CD4-positive, CD25-positive, alpha-beta regulatory T cell (primary cell): Measurements from ENCODE around the gene TGM2. TPM values are rescaled to one million over a fixed set of nuclear protein-coding genes. Genes with fewer than 3 reads are reported as not detected.

Experiments used
- ATAC-seq, 2 donors: fragments of 150-1000 bp; cut with Tn5 transposase; one replicate each; pipeline ENCODE4 v1.10.0; 2021; ENCODE audit warnings: low read depth in 2 of 2, moderate number of reproducible peaks in 2 of 2, moderate library complexity in 1 of 2
- DNase-seq, 3 donors: peaks; one replicate each; pipeline versions ENCODE4 v3.0.0 to v3.0.0-alpha.2; 2012 to 2022; ENCODE audit warnings: mixed read lengths in 1 of 3
- H3K27ac ChIP-seq: one replicate; pipeline ENCODE4 v1.7.0; 2013; ENCODE audit warnings: mild to moderate bottlenecking, low read length; ENCODE audit not compliant: insufficient read depth, poor library complexity, severe bottlenecking
- H3K27me3 ChIP-seq: one replicate; pipeline ENCODE4 v1.7.0; 2013; ENCODE audit warnings: low read length; ENCODE audit not compliant: control insufficient read depth, insufficient read depth
- H3K36me3 ChIP-seq: one replicate; pipeline ENCODE4 v1.7.0; 2013; ENCODE audit warnings: mild to moderate bottlenecking, low read length, moderate library complexity; ENCODE audit not compliant: control insufficient read depth, insufficient read depth
- H3K4me1 ChIP-seq: 2 replicates; pipeline ENCODE4 v1.7.0; 2013; ENCODE audit warnings: mild to moderate bottlenecking, low read length; ENCODE audit not compliant: insufficient read depth, control insufficient read depth, poor library complexity, severe bottlenecking
- H3K4me3 ChIP-seq: one replicate; pipeline ENCODE4 v1.7.0; 2013; ENCODE audit warnings: low read depth, mild to moderate bottlenecking, low read length, moderate library complexity
- H3K9me3 ChIP-seq, 2 experiments: 1 replicate in 1 of 2; 2 replicates in 1 of 2; pipeline ENCODE4 v1.7.0; 2013; ENCODE audit warnings: low read length in 2 of 2, mild to moderate bottlenecking in 1 of 2, moderate library complexity in 1 of 2; ENCODE audit not compliant: control insufficient read depth in 2 of 2
- H3K27ac Mint-ChIP-seq, 3 donors: one replicate each; pipeline ENCODE4 v1.8.0; 2020 to 2022; ENCODE audit warnings: mild to moderate bottlenecking in 3 of 3, mixed read lengths in 3 of 3, moderate library complexity in 2 of 3
- H3K27me3 Mint-ChIP-seq: one replicate; pipeline ENCODE4 v1.8.0; 2022; ENCODE audit warnings: mild to moderate bottlenecking, mixed read lengths
- H3K36me3 Mint-ChIP-seq: one replicate; pipeline ENCODE4 v1.8.0; 2020; ENCODE audit warnings: mixed read lengths
- H3K4me1 Mint-ChIP-seq, 4 donors: one replicate each; pipeline ENCODE4 v1.8.0; 2020 to 2022; ENCODE audit warnings: mixed read lengths in 4 of 4, mild to moderate bottlenecking in 1 of 4
- H3K4me3 Mint-ChIP-seq, 4 donors: one replicate each; pipeline ENCODE4 v1.8.0; 2020 to 2022; ENCODE audit warnings: mild to moderate bottlenecking in 4 of 4, mixed read lengths in 4 of 4, moderate library complexity in 3 of 4
- H3K9me3 Mint-ChIP-seq, 7 donors: one replicate each; pipeline ENCODE4 v1.8.0; 2020 to 2022; ENCODE audit warnings: mixed read lengths in 7 of 7, mild to moderate bottlenecking in 3 of 7, moderate library complexity in 2 of 7
- polyA plus RNA-seq, 4 donors: library from polyadenylated mRNA; unstranded; fragments of 300-500 nt; fragmentation: Illumina TruSeq; gene quantifications; one replicate each; pipeline ENCODE4 v1.2.3, GENCODE V29; 2021
- total RNA-seq: library from RNA; stranded (reverse); gene quantifications from one replicate; pipeline ENCODE4 v1.2.3, GENCODE V29; 2022

Gene TGM2
- total and polyA plus RNA-seq, 5 donors from 2014 or later: 0.13 TPM; not detected in 4

DNA sequence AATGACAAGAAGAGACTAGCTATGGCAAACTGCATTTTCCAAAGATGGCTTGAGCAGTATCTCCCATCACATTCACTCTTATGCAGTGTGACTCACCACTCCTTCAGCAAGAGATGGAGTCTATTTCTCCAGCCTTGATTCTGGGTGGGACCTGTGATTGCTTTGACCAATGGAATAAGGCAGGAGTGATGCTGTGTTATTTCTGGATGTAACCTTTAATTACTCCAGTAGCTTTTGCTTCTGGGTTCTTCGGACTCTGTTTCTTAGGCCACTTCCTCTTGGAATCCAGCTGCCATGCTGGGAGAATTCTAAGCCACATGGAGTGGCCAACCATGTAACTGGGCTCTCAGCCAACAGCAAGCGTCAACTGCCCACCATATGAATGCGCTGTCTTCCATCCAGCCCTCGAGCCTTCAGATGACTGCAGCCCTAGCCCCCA, 50.7 kb downstream of the TGM2 start:
- Histone ChIP-seq H3K9me3 (no peaks in the 10 kb centered on the region), H3K4me3 (no peak overlapping the region), H3K27me3 (no peaks in the 10 kb centered on the region), H3K4me1 (no peaks in the 10 kb centered on the region), H3K27ac (no peak overlapping the region), H3K36me3 (no peaks in the 10 kb centered on the region)
- DNase-seq (no peak), ATAC-seq (no peak)
- peaks cover 0 to 7% (median 0%) of the 10 kb centered on the region in 4 donors for H3K4me1 Mint-ChIP-seq
- H3K4me3 Mint-ChIP-seq: no peak overlapping the region
- H3K9me3 Mint-ChIP-seq: no peaks in the 10 kb centered on the region
- H3K27ac Mint-ChIP-seq: no peak overlapping the region
- H3K36me3 Mint-ChIP-seq: no peaks in the 10 kb centered on the region
- H3K27me3 Mint-ChIP-seq: peaks cover 14% of the 10 kb centered on the region

DNA sequence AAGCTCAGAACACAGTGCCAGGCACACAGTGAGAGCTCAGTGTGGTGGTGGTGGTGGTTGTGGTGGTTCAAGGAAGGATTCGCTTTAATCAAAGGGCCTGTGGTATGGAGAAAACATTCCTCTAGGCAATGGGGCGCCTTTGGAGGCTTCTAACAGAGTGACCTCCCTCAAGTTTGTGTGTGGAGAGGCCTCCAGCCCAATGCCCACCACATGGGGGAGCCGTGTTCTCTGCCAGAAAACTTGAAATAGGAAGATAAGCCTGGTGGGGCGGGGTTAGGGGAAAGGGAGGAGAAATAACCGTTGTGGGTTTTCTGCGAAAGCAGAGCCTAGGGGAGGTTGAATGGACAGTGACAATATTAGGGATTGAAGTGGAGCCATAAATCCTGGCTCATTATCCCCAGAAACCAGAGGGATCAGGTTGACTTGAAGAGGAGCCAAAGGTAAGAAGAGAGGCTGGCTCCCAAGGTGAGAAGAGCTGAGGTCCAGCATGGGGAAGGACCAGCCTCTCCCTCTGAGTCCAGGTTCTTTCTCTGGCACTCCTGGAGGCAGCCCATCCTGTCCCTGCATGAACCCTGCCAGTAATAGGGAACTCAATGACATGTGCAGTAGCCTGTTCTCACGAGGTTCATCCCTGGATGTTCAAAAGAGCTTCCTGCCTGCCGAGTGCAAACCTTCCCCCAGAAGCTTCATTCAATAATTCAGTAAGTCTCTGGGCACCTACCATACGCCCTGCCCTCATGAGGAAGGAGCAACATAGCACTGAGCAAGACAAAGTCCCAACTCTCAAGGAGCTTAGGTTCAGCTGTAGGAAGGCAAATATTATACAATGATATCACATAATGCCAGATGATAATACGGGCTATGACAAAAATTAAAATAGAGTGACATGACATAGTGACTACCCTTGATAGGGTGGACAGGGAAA, 51.4 kb downstream of the TGM2 start:
- DNase-seq (peak in 1 of 3 donors; percentile 49), ATAC-seq (no peak)
- H3K27me3 ChIP-seq: no peaks in the 10 kb centered on the region
- no peak overlapping the region for H3K27ac Mint-ChIP-seq
- no peaks in the 10 kb centered on the region for H3K4me1 ChIP-seq
- no peaks in the 10 kb centered on the region for H3K36me3 Mint-ChIP-seq
- H3K9me3 Mint-ChIP-seq: no peaks in the 10 kb centered on the region
- no peaks in the 10 kb centered on the region for H3K9me3 ChIP-seq
- peaks cover 0 to 7% (median 0%) of the 10 kb centered on the region in 4 donors for H3K4me1 Mint-ChIP-seq
- no peak overlapping the region for H3K4me3 ChIP-seq
- no peak overlapping the region for H3K4me3 Mint-ChIP-seq
- no peak overlapping the region for H3K27ac ChIP-seq
- H3K36me3 ChIP-seq: no peaks in the 10 kb centered on the region
- peaks cover 14% of the 10 kb centered on the region for H3K27me3 Mint-ChIP-seq

DNA sequence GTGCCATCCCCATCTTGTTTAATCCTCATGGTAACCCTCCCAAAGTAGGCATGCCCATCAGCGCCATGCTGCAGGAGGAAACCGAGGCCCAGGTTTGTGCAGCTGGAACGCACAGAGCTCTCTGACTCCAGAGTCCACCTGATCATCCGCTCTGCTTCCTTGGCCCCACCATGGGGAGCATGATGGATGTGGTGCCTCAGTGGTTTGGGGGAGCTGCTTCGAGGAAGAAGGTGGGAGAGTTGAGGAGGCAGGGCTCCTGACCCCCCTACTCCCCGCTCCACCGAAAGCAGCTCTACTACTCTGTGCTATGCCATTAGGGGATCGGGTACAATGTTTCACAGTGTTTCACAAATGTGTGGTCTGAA, 52.2 kb downstream of the TGM2 start:
- Mint-ChIP-seq H3K4me3 (no peak overlapping the region), H3K9me3 (no peaks in the 10 kb centered on the region), H3K27me3 (peaks cover 14% of the 10 kb centered on the region), H3K27ac (no peak overlapping the region), H3K36me3 (no peaks in the 10 kb centered on the region), H3K4me1 (peaks cover 0 to 7% (median 0%) of the 10 kb centered on the region in 4 donors)
- no peak for DNase-seq
- no peaks in the 10 kb centered on the region for H3K4me1 ChIP-seq
- no peak overlapping the region for H3K4me3 ChIP-seq
- H3K36me3 ChIP-seq: no peaks in the 10 kb centered on the region
- no peaks in the 10 kb centered on the region for H3K9me3 ChIP-seq
- no peak for ATAC-seq
- H3K27ac ChIP-seq: no peak overlapping the region
- no peaks in the 10 kb centered on the region for H3K27me3 ChIP-seq

DNA sequence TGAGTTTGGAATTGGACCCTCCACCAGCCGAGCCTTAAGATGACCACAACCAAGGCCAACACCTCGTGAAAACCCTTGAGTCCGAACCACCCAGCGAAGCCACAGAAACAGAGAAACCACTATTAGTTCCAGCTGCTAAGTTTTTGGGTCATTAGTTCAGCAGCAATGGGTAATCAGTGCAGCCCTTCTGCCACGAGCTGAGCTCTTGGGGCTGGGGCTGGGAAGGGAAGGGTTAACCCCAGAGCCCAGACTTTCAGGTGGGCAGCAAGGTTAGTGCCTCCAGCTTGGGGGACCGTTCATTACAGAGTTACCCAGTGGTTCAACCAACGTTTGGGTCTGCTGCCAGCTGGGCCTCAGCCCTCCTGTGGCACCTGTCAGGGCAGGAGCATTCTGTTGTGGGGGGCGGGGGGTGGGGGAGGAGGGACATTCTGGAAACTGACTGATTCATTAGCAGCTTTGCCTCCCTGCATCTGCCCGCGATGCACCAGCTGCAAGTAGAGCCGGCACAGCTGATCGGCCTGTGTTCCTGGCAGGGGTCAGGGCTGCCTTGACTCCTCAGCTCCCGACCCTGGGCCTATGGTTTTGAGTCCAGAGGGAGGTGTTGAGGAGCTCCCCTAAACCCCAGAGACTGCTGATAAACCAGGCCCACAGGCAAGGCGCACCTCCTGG, 52.7 kb downstream of the TGM2 start:
- Histone ChIP-seq H3K4me3 (no peak overlapping the region), H3K4me1 (no peaks in the 10 kb centered on the region), H3K36me3 (no peaks in the 10 kb centered on the region), H3K9me3 (no peaks in the 10 kb centered on the region), H3K27me3 (no peaks in the 10 kb centered on the region), H3K27ac (no peak overlapping the region)
- Mint-ChIP-seq H3K9me3 (no peaks in the 10 kb centered on the region), H3K4me1 (peaks cover 0 to 5% (median 0%) of the 10 kb centered on the region in 4 donors), H3K27ac (no peak overlapping the region), H3K36me3 (no peaks in the 10 kb centered on the region), H3K27me3 (peaks cover 12% of the 10 kb centered on the region), H3K4me3 (no peak overlapping the region)
- ATAC-seq (no peak), DNase-seq (no peak)

DNA sequence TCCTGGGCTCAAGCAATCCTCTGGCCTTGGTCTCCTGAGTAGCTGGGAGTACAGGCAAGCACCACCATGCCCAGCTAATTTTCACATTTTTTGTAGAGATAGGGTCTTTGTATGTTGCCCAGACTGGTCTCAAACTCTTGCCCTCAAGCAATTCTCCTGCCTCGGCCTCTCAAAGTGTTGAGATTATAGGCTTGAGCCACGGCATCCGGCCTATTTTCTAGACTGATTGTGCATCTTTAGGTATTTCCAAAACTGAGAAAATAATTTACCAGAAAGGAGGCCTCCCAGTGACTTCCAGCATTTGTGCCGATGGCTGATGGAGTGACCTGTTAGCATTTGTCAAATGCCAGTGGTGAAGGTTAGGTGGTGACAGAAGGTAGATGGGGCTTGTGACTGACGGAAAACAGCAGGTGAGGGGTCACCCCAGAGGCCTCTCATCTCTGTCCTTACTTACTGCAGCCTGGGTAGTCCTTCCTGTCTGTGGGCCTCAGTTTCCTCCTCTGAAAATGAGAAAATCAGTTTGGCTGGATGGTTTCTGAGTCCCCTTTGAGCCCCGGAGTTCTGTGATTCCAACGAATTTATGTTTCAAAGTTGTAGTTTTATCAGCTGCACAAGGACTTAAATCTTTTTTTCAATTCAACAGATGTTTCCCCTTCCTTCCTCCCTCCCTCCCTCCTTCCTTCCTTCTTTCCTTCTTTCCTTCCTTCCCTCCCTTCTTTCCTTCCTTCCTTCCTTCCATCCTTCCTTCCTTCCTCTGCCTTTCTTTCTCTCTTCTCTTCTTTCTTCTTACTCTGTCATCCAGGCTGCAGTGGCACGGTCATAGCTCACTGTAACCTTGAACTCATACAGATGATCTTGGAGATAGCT, 53.5 kb downstream of the TGM2 start:
- Mint-ChIP-seq H3K27ac (no peak overlapping the region), H3K4me1 (no peaks in the 10 kb centered on the region), H3K36me3 (no peaks in the 10 kb centered on the region)

DNA sequence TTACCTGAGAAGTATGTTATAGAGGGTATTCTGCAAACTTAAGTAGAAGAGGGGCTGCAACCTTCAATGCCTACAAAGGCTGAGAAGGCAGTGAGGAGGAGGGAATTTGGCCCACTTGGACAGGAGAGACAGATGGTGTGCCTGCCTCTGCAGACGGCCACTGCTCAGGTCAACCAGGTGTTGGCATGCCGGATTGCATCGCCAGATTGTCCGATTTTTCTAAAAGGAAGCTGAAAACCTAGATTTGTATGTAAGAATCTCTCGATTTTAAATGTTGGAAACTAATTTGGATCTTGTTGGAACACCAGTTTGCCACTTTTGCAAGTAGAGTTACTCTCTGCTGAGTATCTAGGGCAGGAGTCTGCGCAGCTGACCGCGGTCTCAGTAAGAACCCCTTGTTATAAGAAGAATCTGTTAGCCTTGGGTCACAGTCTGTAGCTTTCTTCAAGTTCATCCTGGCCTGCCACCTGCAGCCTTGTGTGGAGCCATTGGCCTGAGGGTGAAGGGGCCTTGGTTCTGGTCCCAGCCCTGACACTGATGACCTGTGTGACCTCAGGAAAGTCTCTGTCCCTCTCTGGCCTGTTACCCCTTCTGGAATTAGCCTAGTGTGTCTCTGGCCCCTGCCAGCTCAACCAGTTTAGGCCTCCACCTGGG, 54.4 kb downstream of the TGM2 start:
- Mint-ChIP-seq H3K4me3 (no peak overlapping the region), H3K36me3 (no peaks in the 10 kb centered on the region), H3K27me3 (no peaks in the 10 kb centered on the region), H3K9me3 (no peaks in the 10 kb centered on the region), H3K4me1 (no peaks in the 10 kb centered on the region), H3K27ac (peak overlapping the region in 1 of 3 donors; percentile 61)
- Histone ChIP-seq H3K4me3 (no peak overlapping the region), H3K9me3 (no peaks in the 10 kb centered on the region), H3K4me1 (no peaks in the 10 kb centered on the region), H3K27me3 (no peaks in the 10 kb centered on the region), H3K36me3 (no peaks in the 10 kb centered on the region), H3K27ac (no peak overlapping the region)
- ATAC-seq: no peak
- no peak for DNase-seq

More for the DNA sequence above, 53.5 kb downstream of the TGM2 start:
- Histone ChIP-seq H3K4me3 (no peak overlapping the region), H3K27ac (no peak overlapping the region), H3K27me3 (no peaks in the 10 kb centered on the region), H3K9me3 (no peaks in the 10 kb centered on the region), H3K36me3 (no peaks in the 10 kb centered on the region), H3K4me1 (no peaks in the 10 kb centered on the region)
- Mint-ChIP-seq H3K4me3 (no peak overlapping the region), H3K9me3 (no peaks in the 10 kb centered on the region), H3K27me3 (peaks cover 5% of the 10 kb centered on the region)
- no peak for ATAC-seq
- DNase-seq: no peak
